Endothelial cell of umbilical vein (primary cell): Measurements from ENCODE around the gene HOXD4.
A peak's percentile ranks its signal among the peaks of the same experiment; 100 is the strongest.

ENCODE experiments used
- EZH2 ChIP-seq: IDR thresholded peaks from 2 replicates; pipeline ENCODE4 v1.6.1; 2012; ENCODE audit warnings: borderline replicate concordance, low read depth, mild to moderate bottlenecking, moderate library complexity, low read length, inconsistent platforms; ENCODE audit not compliant: severe bottlenecking
- MYC ChIP-seq: IDR thresholded peaks from one replicate; pipeline ENCODE4 v1.6.1; 2011; ENCODE audit warnings: mild to moderate bottlenecking, low read depth, low read length
- POLR2A ChIP-seq: IDR thresholded peaks from 2 replicates; pipeline ENCODE4 v1.6.1; 2012; ENCODE audit warnings: low read depth, mild to moderate bottlenecking, control low read depth, low read length
- POLR2AphosphoS5 ChIP-seq: IDR thresholded peaks from 2 replicates; pipeline ENCODE4 v1.6.1; 2012; ENCODE audit warnings: low read depth, mild to moderate bottlenecking, control low read depth, low read length, moderate library complexity; ENCODE audit not compliant: insufficient read depth
- TF ChIP-seq, protein P1 (sequence below): IDR thresholded peaks from 2 replicates; pipeline ENCODE4 v1.6.1; 2011; ENCODE audit not compliant: insufficient read depth, insufficient read length
- TF ChIP-seq, protein P2 (sequence below), 2 donors: IDR thresholded peaks; 1 replicate in 1 of 2; 2 replicates in 1 of 2; pipeline ENCODE4 v1.5.1; 2011; ENCODE audit warnings: low read length in 2 of 2, mild to moderate bottlenecking in 2 of 2, moderate library complexity in 2 of 2, control low read depth in 1 of 2, inconsistent platforms in 1 of 2, low read depth in 1 of 2; ENCODE audit not compliant: insufficient read depth in 1 of 2; ENCODE audit errors: extremely low read depth in 1 of 2

DNA sequence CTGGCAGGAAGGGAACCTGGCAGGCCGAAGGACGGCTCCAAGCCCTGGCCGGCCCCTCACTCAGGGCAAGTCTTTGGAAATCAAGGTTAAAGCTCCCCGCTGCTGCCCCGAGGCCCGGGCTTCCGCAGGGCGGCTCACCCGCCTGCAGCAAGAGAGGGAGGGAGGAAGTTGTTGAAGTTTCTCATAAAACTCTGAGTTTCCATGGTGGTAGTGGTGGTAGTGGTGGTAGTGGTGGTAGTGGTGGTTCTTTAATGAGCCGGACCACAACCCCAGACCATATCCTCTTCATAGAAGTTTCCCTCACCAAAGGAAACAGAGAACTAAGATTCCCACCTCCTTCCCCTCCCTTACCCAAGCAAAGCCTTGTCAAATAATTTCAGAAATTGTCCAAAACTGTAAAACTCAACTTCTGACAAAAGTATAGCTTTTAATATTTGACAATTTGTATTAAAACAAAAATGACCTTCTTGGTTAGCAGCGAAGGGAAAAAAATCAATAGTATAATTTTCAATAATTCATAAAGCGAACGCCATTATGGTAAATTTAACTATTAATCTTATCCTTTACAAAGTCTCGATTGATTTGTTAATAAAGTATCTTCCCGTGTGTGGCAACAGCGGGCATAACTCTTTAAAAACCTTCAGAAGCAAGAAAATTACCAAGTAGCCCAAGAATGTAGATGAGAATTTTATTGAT, 36.3 kb upstream of the HOXD4 start:
- TF ChIP-seq POLR2A (no peak), POLR2AphosphoS5 (no peak), MYC (no peak), EZH2 (peak; percentile 12)
- TF ChIP-seq, protein P1, sequence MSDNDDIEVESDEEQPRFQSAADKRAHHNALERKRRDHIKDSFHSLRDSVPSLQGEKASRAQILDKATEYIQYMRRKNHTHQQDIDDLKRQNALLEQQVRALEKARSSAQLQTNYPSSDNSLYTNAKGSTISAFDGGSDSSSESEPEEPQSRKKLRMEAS = no peak
- TF ChIP-seq, protein P2, sequence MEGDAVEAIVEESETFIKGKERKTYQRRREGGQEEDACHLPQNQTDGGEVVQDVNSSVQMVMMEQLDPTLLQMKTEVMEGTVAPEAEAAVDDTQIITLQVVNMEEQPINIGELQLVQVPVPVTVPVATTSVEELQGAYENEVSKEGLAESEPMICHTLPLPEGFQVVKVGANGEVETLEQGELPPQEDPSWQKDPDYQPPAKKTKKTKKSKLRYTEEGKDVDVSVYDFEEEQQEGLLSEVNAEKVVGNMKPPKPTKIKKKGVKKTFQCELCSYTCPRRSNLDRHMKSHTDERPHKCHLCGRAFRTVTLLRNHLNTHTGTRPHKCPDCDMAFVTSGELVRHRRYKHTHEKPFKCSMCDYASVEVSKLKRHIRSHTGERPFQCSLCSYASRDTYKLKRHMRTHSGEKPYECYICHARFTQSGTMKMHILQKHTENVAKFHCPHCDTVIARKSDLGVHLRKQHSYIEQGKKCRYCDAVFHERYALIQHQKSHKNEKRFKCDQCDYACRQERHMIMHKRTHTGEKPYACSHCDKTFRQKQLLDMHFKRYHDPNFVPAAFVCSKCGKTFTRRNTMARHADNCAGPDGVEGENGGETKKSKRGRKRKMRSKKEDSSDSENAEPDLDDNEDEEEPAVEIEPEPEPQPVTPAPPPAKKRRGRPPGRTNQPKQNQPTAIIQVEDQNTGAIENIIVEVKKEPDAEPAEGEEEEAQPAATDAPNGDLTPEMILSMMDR (IDR thresholded peaks at IDR 0.05; ENCODE audit: extremely low read depth in 1 of 2, insufficient read depth in 1 of 2, low read depth in 1 of 2, low read length in 2 of 2) = no peak
